GM12864 (cell line): ENCODE measurements around the gene TM4SF1.

Experiments used
- DNase-seq: peaks from one replicate; pipeline ENCODE4 v3.0.0-alpha.2; 2011; ENCODE audit warnings: low read depth
- H3K4me3 ChIP-seq: 2 replicates; pipeline ENCODE4 v1.5.1; 2011; ENCODE audit warnings: mild to moderate bottlenecking, low read depth, low read length, control low read depth
- TF ChIP-seq, protein P1 (sequence below): IDR thresholded peaks from 2 replicates; pipeline ENCODE4 v1.5.1; 2011; ENCODE audit warnings: low read depth, mild to moderate bottlenecking, moderate library complexity, low read length, control low read depth, inconsistent platforms; ENCODE audit errors: missing control alignments

The TM4SF1 gene

GRCh38 chr3:149403443-149403842 is 26.0 kb upstream of the TM4SF1 start:
- TF ChIP-seq, protein P1, sequence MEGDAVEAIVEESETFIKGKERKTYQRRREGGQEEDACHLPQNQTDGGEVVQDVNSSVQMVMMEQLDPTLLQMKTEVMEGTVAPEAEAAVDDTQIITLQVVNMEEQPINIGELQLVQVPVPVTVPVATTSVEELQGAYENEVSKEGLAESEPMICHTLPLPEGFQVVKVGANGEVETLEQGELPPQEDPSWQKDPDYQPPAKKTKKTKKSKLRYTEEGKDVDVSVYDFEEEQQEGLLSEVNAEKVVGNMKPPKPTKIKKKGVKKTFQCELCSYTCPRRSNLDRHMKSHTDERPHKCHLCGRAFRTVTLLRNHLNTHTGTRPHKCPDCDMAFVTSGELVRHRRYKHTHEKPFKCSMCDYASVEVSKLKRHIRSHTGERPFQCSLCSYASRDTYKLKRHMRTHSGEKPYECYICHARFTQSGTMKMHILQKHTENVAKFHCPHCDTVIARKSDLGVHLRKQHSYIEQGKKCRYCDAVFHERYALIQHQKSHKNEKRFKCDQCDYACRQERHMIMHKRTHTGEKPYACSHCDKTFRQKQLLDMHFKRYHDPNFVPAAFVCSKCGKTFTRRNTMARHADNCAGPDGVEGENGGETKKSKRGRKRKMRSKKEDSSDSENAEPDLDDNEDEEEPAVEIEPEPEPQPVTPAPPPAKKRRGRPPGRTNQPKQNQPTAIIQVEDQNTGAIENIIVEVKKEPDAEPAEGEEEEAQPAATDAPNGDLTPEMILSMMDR: no peak
- DNase-seq: no peak
- H3K4me3 ChIP-seq: no peak overlapping the region

DNA sequence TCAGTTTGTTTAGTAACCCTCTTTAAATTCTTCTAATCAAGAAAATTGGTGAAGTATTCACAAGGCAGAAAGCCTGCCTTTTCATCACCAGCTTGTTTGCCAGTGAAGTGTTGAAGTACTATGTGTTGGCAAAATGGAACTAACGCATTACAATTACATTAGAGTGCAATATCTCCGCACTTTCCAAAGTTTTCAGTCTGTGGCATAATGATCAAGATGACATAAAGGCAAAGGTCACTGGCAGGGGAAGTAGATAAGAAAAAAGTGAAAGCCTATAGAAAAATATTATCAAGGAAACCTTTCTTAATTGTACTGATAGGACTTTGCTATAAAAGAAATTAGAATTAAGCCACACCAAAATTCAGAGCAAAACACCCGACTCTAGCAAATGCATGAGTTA is 25.0 kb upstream of the TM4SF1 start:
- DNase-seq: no peak
- TF ChIP-seq, protein P1: no peak
- H3K4me3 ChIP-seq: no peak overlapping the region

- H3K4me3 ChIP-seq: no peak overlapping the region
- DNase-seq: no peak
- TF ChIP-seq, protein P1: no peak
Observed at GRCh38 chr3:149401926-149402310, 24.5 kb upstream of the TM4SF1 start.

DNA sequence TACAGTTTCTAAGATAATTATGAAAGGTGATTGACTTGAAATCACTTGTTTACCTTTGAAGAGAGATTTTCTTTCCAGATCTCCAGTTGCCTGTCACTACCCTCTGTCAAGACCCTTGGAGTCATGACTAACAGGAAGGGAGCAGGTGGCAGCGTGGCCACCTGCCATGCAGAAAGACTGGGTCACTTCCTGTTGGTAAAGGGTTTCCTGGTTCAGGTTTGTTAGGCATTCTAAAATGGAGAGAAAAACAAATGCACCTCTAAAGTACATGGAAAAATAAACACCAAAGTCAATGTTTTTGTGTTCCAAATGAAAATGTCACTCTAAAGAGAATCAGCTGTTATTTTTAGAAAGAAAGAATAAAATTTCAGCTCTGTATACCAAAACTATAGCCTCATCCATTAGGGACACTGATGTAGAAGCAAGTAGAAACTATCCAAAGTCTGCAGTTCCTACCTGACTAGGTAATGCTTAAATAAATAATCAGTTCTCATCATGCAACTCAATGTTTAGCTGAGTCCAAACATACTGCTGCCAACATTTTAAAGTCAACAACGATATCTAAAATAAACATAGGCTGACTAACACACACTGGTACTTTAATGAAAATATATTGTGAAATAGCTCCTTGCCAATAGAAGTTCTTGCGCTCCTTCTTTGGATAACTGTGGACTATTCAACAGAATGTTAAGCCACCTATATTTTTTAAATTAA is 23.9 kb upstream of the TM4SF1 start:
- no peak for DNase-seq

GRCh38 chr3:149400645-149401044 is 23.2 kb upstream of the TM4SF1 start:
- no peak overlapping the region for H3K4me3 ChIP-seq
- no peak for DNase-seq
- TF ChIP-seq, protein P1: no peak

More for the DNA sequence above, 23.9 kb upstream of the TM4SF1 start:
- TF ChIP-seq, protein P1: no peak
- no peak overlapping the region for H3K4me3 ChIP-seq

- no peak for DNase-seq
- no peak overlapping the region for H3K4me3 ChIP-seq
- TF ChIP-seq, protein P1: no peak
Observed at GRCh38 chr3:149398296-149398695, 20.8 kb upstream of the TM4SF1 start.

- DNase-seq: no peak
- TF ChIP-seq, protein P1: no peak
Observed at GRCh38 chr3:149397528-149397927, 20.1 kb upstream of the TM4SF1 start.

More at GRCh38 chr3:149397528-149397927, 20.1 kb upstream of the TM4SF1 start:
- H3K4me3 ChIP-seq: no peak overlapping the region
